ENCODE results near the gene PRSS58. TPM values are rescaled to one million over a fixed set of nuclear protein-coding genes. Genes with fewer than 3 reads are reported as not detected.

The PRSS58 gene
- total and polyA plus RNA-seq, 3 experiments from 2014 or later: not detected

- H3K4me1 ChIP-seq (ENCODE audit: insufficient read depth, low read length): no peaks in the 10 kb centered on the region
- no peaks in the 10 kb centered on the region for H3K9me3 ChIP-seq (ENCODE audit: low read length)
- no peaks in the 10 kb centered on the region for H3K36me3 ChIP-seq (ENCODE audit: insufficient read depth, low read length)
- ChIA-PET CTCF (no interaction called here), POLR2A (no interaction called here)
- no peak overlapping the region for H3K27ac ChIP-seq (ENCODE audit: low read depth, low read length)
- no peak overlapping the region for H3K4me3 Mint-ChIP-seq
- peaks cover 0 to 6% of the 10 kb centered on the region in 2 donors for H3K27me3 Mint-ChIP-seq
- no peak for DNase-seq
- no peaks in the 10 kb centered on the region for H3K36me3 Mint-ChIP-seq
- no peaks in the 10 kb centered on the region for H3K4me1 Mint-ChIP-seq
- no peak overlapping the region for H3K4me3 ChIP-seq (ENCODE audit: low read length)
- no peaks in the 10 kb centered on the region for H3K9me3 Mint-ChIP-seq
- H3K27me3 ChIP-seq (ENCODE audit: insufficient read depth, low read length, poor library complexity, severe bottlenecking): no peaks in the 10 kb centered on the region
- no peak overlapping the region for H3K27ac Mint-ChIP-seq
Observed at GRCh38 chr7:142249918-142250317, 7.9 kb downstream of the PRSS58 start.

- Histone ChIP-seq H3K36me3 (ENCODE audit: insufficient read depth, low read length) (no peaks in the 10 kb centered on the region), H3K4me3 (ENCODE audit: low read length) (no peak overlapping the region), H3K9me3 (ENCODE audit: low read length) (no peaks in the 10 kb centered on the region), H3K27me3 (ENCODE audit: insufficient read depth, low read length, poor library complexity, severe bottlenecking) (no peaks in the 10 kb centered on the region), H3K4me1 (ENCODE audit: insufficient read depth, low read length) (no peaks in the 10 kb centered on the region), H3K27ac (ENCODE audit: low read depth, low read length) (no peak overlapping the region)
- H3K9me3 Mint-ChIP-seq: no peaks in the 10 kb centered on the region
- POLR2A ChIA-PET: no interaction called here
- H3K4me1 Mint-ChIP-seq: no peaks in the 10 kb centered on the region
- no peak overlapping the region for H3K4me3 Mint-ChIP-seq
- no peaks in the 10 kb centered on the region for H3K36me3 Mint-ChIP-seq
- CTCF ChIA-PET: no interaction called here
- H3K27me3 Mint-ChIP-seq: peaks cover 0 to 10% of the 10 kb centered on the region in 2 donors
- no peak overlapping the region for H3K27ac Mint-ChIP-seq
- DNase-seq: no peak
Observed at GRCh38 chr7:142248166-142249160, 9.4 kb downstream of the PRSS58 start.

- Mint-ChIP-seq H3K9me3 (peaks cover 0 to 2% (median 0%) of the 10 kb centered on the region in 5 donors), H3K36me3 (no peaks in the 10 kb centered on the region), H3K4me1 (no peaks in the 10 kb centered on the region), H3K27ac (no peak overlapping the region), H3K4me3 (no peak overlapping the region), H3K27me3 (peaks cover 9 to 19% of the 10 kb centered on the region in 2 donors)
- Histone ChIP-seq H3K36me3 (ENCODE audit: insufficient read depth, low read length) (no peaks in the 10 kb centered on the region), H3K27me3 (ENCODE audit: insufficient read depth, low read length, poor library complexity, severe bottlenecking) (no peaks in the 10 kb centered on the region), H3K27ac (ENCODE audit: low read depth, low read length) (no peak overlapping the region), H3K4me1 (ENCODE audit: insufficient read depth, low read length) (no peaks in the 10 kb centered on the region), H3K9me3 (ENCODE audit: low read length) (no peaks in the 10 kb centered on the region), H3K4me3 (ENCODE audit: low read length) (no peak overlapping the region)
- ChIA-PET CTCF (no interaction called here), POLR2A (no interaction called here)
- DNase-seq: no peak
Observed at GRCh38 chr7:142243823-142244222, 14.0 kb downstream of the PRSS58 start.

- no peaks in the 10 kb centered on the region for H3K4me1 Mint-ChIP-seq
- peaks cover 0 to 2% (median 0%) of the 10 kb centered on the region in 5 donors for H3K9me3 Mint-ChIP-seq
- H3K4me1 ChIP-seq (ENCODE audit: insufficient read depth, low read length): no peaks in the 10 kb centered on the region
- DNase-seq: no peak
- no peaks in the 10 kb centered on the region for H3K36me3 Mint-ChIP-seq
- H3K36me3 ChIP-seq (ENCODE audit: insufficient read depth, low read length): no peaks in the 10 kb centered on the region
- H3K4me3 Mint-ChIP-seq: no peak overlapping the region
- H3K27ac ChIP-seq (ENCODE audit: low read depth, low read length): no peak overlapping the region
- ChIA-PET CTCF (interaction anchor here (1.2 kb wide), 1 partner anchor 9 kb away, joined by 3 read pairs; no protein-coding TSS in a partner anchor), POLR2A (no interaction called here)
- no peaks in the 10 kb centered on the region for H3K27me3 ChIP-seq (ENCODE audit: insufficient read depth, low read length, poor library complexity, severe bottlenecking)
- no peaks in the 10 kb centered on the region for H3K9me3 ChIP-seq (ENCODE audit: low read length)
- H3K27me3 Mint-ChIP-seq: peaks cover 12 to 16% of the 10 kb centered on the region in 2 donors
- no peak overlapping the region for H3K27ac Mint-ChIP-seq
- H3K4me3 ChIP-seq (ENCODE audit: low read length): no peak overlapping the region
Observed at GRCh38 chr7:142240546-142240945, 17.3 kb downstream of the PRSS58 start.

- Mint-ChIP-seq H3K4me1 (no peaks in the 10 kb centered on the region), H3K27ac (no peak overlapping the region), H3K27me3 (peaks cover 5 to 21% of the 10 kb centered on the region in 2 donors), H3K4me3 (no peak overlapping the region), H3K9me3 (no peaks in the 10 kb centered on the region), H3K36me3 (no peaks in the 10 kb centered on the region)
- Histone ChIP-seq H3K36me3 (ENCODE audit: insufficient read depth, low read length) (no peaks in the 10 kb centered on the region), H3K4me3 (ENCODE audit: low read length) (no peak overlapping the region), H3K9me3 (ENCODE audit: low read length) (no peaks in the 10 kb centered on the region), H3K27ac (ENCODE audit: low read depth, low read length) (no peak overlapping the region), H3K4me1 (ENCODE audit: insufficient read depth, low read length) (no peaks in the 10 kb centered on the region), H3K27me3 (ENCODE audit: insufficient read depth, low read length, poor library complexity, severe bottlenecking) (no peaks in the 10 kb centered on the region)
- no peak for DNase-seq
- ChIA-PET CTCF (interaction anchor here (1.1 kb wide), 1 partner anchor 9 kb away, joined by 3 read pairs; no protein-coding TSS in a partner anchor), POLR2A (no interaction called here)
Observed at GRCh38 chr7:142231716-142232115, 26.1 kb downstream of the PRSS58 start.

GRCh38 chr7:142228537-142229104, 29.2 kb downstream of the PRSS58 start:
- no peak for DNase-seq
- H3K36me3 ChIP-seq (ENCODE audit: insufficient read depth, low read length): no peaks in the 10 kb centered on the region
- Mint-ChIP-seq H3K27ac (no peak overlapping the region), H3K4me3 (no peak overlapping the region), H3K9me3 (peaks cover 0 to 4% (median 0%) of the 10 kb centered on the region in 5 donors), H3K4me1 (no peaks in the 10 kb centered on the region), H3K27me3 (peaks cover 7 to 31% of the 10 kb centered on the region in 2 donors), H3K36me3 (no peaks in the 10 kb centered on the region)
- no peak overlapping the region for H3K27ac ChIP-seq (ENCODE audit: low read depth, low read length)
- ChIA-PET CTCF (no interaction called here), POLR2A (no interaction called here)
- H3K4me3 ChIP-seq (ENCODE audit: low read length): no peak overlapping the region
- no peaks in the 10 kb centered on the region for H3K4me1 ChIP-seq (ENCODE audit: insufficient read depth, low read length)
- no peaks in the 10 kb centered on the region for H3K9me3 ChIP-seq (ENCODE audit: low read length)
- H3K27me3 ChIP-seq (ENCODE audit: insufficient read depth, low read length, poor library complexity, severe bottlenecking): no peaks in the 10 kb centered on the region

Other genes starting within 250 kb of the PRSS58 start
- not detected for gene MGAM2, start 146.3 kb downstream of the PRSS58 start, total RNA-seq
- not detected for gene MGAM2, start 146.3 kb downstream of the PRSS58 start, polyA plus RNA-seq